Measurements from ENCODE around the gene GRIA3. TPM values are rescaled to one million over a fixed set of nuclear protein-coding genes. Genes with fewer than 3 reads are reported as not detected.
A peak's percentile ranks its signal among the peaks of the same experiment; 100 is the strongest.

Gene GRIA3
- total RNA-seq (2014; rRNA removed; shearing (Covaris generic); ENCODE audit: low replicate concordance), result not detected in 2 replicates

GRCh38 chrX:123184219-123184865 is at the start of gene GRIA3:
TSS of gene GRIA3 (plus strand) at chrX:123184278. CDS start at chrX:123184536, 258 bp downstream.
- no peak for DNase-seq (ENCODE audit: low read depth)
- in situ Hi-C loops (cut with HindIII; ENCODE audit: low pct_unique_long_range_greater_than_20kb, low sequenced_read_pairs), result no loop called here

- in situ Hi-C loops (cut with HindIII; ENCODE audit: low pct_unique_long_range_greater_than_20kb, low sequenced_read_pairs), result no loop called here
- no peak for DNase-seq (ENCODE audit: low read depth)
These were observed 45.6 kb upstream of the GRIA3 start for GRCh38 chrX:123138473-123138872.

DNA sequence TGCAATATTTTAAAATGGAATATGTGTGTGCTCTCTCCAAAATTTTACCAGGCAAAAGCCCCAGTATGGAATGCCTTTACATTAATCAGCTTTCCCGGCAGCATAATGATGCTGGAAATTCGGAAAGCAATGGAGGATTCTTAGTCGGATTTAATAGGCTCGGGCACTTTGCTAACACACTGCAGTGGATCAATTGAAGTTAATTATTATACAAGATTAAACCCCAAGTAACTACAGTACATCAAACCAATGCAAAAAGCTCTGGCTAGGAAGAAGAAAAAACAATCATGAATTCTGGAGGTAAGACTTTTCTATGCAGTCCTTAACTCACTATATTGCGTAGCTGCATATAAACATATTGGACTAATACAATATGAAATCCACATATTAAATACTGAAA is 43.6 kb upstream of the GRIA3 start:
- in situ Hi-C loops (cut with HindIII; ENCODE audit: low pct_unique_long_range_greater_than_20kb, low sequenced_read_pairs), result no loop called here
- DNase-seq (ENCODE audit: low read depth), result no peak

DNA sequence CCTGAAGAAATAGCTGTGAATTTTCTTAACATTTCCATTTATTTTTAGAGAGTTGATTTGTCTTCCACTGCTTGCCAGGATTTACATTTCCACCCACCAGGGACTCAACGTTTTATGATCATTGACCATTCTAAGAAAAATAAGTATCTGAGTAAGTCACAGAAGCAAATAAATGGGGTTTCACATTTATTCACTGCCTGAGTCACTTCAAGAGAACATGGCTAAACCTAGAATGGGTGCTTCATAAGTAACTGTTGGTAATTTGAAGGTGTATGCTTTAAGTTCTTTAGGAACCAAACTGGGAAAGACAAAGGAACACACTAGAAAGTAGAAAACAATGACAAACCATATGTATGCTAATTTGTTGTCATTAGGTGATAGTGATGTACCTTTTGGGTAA is 43.2 kb upstream of the GRIA3 start:
- in situ Hi-C loops (cut with HindIII; ENCODE audit: low pct_unique_long_range_greater_than_20kb, low sequenced_read_pairs), result no loop called here
- DNase-seq (ENCODE audit: low read depth), result no peak

- in situ Hi-C loops (cut with HindIII; ENCODE audit: low pct_unique_long_range_greater_than_20kb, low sequenced_read_pairs), result no loop called here
- peak; percentile 26 for DNase-seq (ENCODE audit: low read depth)
These were observed 30.2 kb upstream of the GRIA3 start for GRCh38 chrX:123153846-123154335.

DNA sequence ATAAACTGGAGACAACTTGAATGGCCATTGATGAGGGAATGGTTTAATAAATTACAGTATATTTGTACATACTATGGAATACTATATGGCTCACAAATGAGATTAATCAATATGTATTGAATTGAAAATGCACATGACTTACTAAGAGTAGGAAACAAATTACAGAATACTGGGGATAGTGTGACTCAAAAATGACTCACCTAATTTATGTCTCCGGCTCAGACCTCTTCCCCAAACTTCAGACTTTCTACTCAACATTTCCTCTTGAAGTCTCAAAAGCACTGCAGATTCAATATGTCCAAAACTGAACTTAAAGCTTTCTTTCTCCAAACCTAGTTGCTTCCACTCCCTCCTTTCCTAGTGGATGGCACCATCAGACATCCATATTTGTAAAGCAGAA is 28.8 kb upstream of the GRIA3 start:
- in situ Hi-C loops (cut with HindIII; ENCODE audit: low pct_unique_long_range_greater_than_20kb, low sequenced_read_pairs), result no loop called here
- no peak for DNase-seq (ENCODE audit: low read depth)

GRCh38 chrX:123157586-123157985 is 26.5 kb upstream of the GRIA3 start:
- no peak for DNase-seq (ENCODE audit: low read depth)
- in situ Hi-C loops (cut with HindIII; ENCODE audit: low pct_unique_long_range_greater_than_20kb, low sequenced_read_pairs), result no loop called here

- no peak for DNase-seq (ENCODE audit: low read depth)
- in situ Hi-C loops (cut with HindIII; ENCODE audit: low pct_unique_long_range_greater_than_20kb, low sequenced_read_pairs), result no loop called here
These were observed 24.7 kb upstream of the GRIA3 start for GRCh38 chrX:123159403-123159802.

DNA sequence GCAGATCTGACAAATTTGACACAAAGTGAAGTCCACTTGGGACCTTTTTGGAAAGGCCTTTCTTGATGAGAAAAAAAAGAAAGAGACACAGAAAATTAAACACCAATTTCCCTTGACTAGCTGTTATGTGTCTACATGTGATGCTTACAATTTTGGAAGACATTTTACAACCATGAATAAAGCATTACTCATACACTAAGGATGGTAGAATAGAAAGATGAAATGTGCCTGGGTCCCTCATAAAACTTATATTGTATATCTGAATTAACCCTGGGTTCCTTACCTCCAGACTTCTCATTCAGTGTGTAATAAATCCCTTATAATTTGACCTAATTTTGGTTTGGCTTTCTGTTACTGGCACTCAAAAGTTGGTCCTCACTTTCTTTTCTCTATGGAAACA is 16.5 kb upstream of the GRIA3 start:
- in situ Hi-C loops (cut with HindIII; ENCODE audit: low pct_unique_long_range_greater_than_20kb, low sequenced_read_pairs), result no loop called here
- DNase-seq (ENCODE audit: low read depth), result no peak

DNA sequence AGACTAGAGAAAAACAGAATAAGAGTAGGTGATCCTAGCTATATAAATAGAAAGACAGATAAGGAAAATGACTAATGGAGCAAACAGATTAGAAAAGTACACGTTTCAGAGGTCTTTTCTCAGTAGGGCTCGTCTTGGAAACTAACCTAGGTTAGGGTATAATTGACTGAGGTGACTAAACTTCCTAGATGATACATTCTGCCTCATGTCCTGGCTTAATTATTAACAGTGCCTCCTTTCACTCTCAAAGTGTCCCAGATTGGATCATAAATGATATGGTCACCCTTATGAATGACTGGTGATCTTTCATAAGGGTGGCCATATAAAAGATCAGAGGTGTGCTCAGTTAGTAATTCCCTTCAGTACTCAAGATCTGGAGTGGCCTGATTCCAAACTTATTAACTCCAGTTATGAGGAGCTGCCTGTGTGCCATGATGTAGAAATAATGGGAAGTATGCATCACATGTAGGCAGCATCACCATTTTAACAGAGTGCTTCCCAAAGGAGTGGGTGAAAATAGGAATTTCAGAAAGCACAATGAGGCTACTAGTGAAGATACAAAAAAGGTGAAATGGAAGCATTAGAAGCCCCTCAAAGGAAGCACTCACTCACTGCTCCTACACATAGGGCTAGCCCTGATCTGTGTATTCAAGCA is 14.7 kb upstream of the GRIA3 start:
- in situ Hi-C loops (cut with HindIII; ENCODE audit: low pct_unique_long_range_greater_than_20kb, low sequenced_read_pairs), result no loop called here

GRCh38 chrX:123170546-123170945 is 13.5 kb upstream of the GRIA3 start:
- DNase-seq (ENCODE audit: low read depth), result no peak
- in situ Hi-C loops (cut with HindIII; ENCODE audit: low pct_unique_long_range_greater_than_20kb, low sequenced_read_pairs), result no loop called here

More for the DNA sequence above, 14.7 kb upstream of the GRIA3 start:
- peak; percentile 79 for DNase-seq (ENCODE audit: low read depth)

DNA sequence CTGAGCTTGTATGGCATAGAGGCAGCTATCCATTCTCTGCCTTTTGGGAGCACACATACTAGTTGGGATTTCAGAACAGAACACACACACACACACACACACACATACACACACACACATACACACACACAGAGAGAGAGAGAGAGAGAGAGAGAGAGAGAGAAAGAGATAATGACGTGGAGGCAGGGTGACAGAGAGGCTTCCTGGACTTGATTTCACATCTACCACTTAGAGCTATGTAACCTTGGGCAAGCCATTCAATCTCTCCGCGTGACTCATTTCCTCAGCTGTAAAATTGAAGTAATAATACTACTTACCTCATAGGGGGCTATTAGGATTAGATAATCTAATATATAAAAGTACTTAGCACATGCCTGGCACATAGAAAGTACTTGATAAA is 12.3 kb upstream of the GRIA3 start:
- no peak for DNase-seq (ENCODE audit: low read depth)
- in situ Hi-C loops (cut with HindIII; ENCODE audit: low pct_unique_long_range_greater_than_20kb, low sequenced_read_pairs), result no loop called here

DNA sequence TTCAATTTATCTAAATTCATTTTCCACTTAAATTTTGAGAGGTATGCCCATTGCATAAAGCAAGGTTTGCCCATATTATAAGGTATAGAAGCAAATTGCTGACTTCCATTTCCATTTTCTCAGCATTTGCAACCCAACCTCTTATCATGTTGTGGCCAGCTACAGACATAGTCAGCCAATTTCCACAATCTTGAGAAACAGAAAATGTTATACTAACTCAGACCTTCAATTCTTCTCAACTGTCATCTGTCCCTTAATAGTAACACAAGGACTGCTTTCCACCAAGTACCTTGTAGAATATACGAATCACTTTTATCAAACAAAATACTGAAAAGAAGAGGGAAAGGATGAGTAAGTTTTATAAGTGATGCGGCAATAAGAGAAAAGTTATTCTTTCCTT is 11.2 kb upstream of the GRIA3 start:
- DNase-seq (ENCODE audit: low read depth), result no peak
- in situ Hi-C loops (cut with HindIII; ENCODE audit: low pct_unique_long_range_greater_than_20kb, low sequenced_read_pairs), result no loop called here

- no peak for DNase-seq (ENCODE audit: low read depth)
These were observed 10.2 kb upstream of the GRIA3 start for GRCh38 chrX:123173833-123174232.

GRCh38 chrX:123175366-123176122 is 8.5 kb upstream of the GRIA3 start:
- in situ Hi-C loops (cut with HindIII; ENCODE audit: low pct_unique_long_range_greater_than_20kb, low sequenced_read_pairs), result no loop called here
- no peak for DNase-seq (ENCODE audit: low read depth)

More at GRCh38 chrX:123173833-123174232, 10.2 kb upstream of the GRIA3 start:
- in situ Hi-C loops (cut with HindIII; ENCODE audit: low pct_unique_long_range_greater_than_20kb, low sequenced_read_pairs), result no loop called here

GRCh38 chrX:123181233-123181914 is 2.7 kb upstream of the GRIA3 start:
- no peak for DNase-seq (ENCODE audit: low read depth)
- in situ Hi-C loops (cut with HindIII; ENCODE audit: low pct_unique_long_range_greater_than_20kb, low sequenced_read_pairs), result no loop called here

- no peak for DNase-seq (ENCODE audit: low read depth)
- in situ Hi-C loops (cut with HindIII; ENCODE audit: low pct_unique_long_range_greater_than_20kb, low sequenced_read_pairs), result no loop called here
These were observed 793 bp downstream of the GRIA3 start for GRCh38 chrX:123184866-123185276.

DNA sequence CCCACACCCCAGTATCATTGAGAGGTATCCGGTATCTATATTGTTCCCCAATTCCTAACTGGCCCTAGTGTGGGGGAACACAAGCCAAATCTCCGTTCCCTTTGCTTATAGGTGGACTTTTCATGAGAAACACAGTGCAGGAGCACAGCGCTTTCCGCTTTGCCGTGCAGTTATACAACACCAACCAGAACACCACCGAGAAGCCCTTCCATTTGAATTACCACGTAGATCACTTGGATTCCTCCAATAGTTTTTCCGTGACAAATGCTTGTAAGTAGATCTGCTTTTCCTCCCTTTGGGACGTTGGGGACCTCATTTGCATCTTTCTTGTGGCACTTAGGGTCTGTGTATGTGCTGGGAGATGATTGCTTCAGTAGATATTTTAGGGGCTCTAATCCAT is 1.6 kb downstream of the GRIA3 start:
- in situ Hi-C loops (cut with HindIII; ENCODE audit: low pct_unique_long_range_greater_than_20kb, low sequenced_read_pairs), result no loop called here
- no peak for DNase-seq (ENCODE audit: low read depth)

GRCh38 chrX:123186801-123187200 is 2.7 kb downstream of the GRIA3 start:
- no peak for DNase-seq (ENCODE audit: low read depth)
- in situ Hi-C loops (cut with HindIII; ENCODE audit: low pct_unique_long_range_greater_than_20kb, low sequenced_read_pairs), result no loop called here
